ENCODE data around the gene SETD3.

The SETD3 gene

GRCh38 chr14:99435327-99435726 is 45.3 kb downstream of the SETD3 start:
- no peaks in the 10 kb centered on the region for H3K36me3 ChIP-seq (ENCODE audit: insufficient read depth)
- H2AFZ ChIP-seq (ENCODE audit: low read depth) = no peak overlapping the region
- no peaks in the 10 kb centered on the region for H3K27me3 ChIP-seq (ENCODE audit: insufficient read depth, low read depth)
- no peaks in the 10 kb centered on the region for H4K20me1 ChIP-seq (ENCODE audit: insufficient read depth)
- H3K4me3 ChIP-seq (IDR thresholded peaks at IDR 0.05; ENCODE audit: insufficient read depth, low read depth, low read length) = no peak overlapping the region
- no peaks in the 10 kb centered on the region for H3K4me1 ChIP-seq (ENCODE audit: low read depth, poor library complexity, severe bottlenecking)
- no peak overlapping the region for H3K27ac ChIP-seq
- H3K4me2 ChIP-seq = no peak overlapping the region
- H3K79me2 ChIP-seq (ENCODE audit: insufficient read depth, low read depth) = no peaks in the 10 kb centered on the region
- no peak for TF ChIP-seq CTCF (conservative IDR thresholded peaks at IDR 0.05; ENCODE audit: low read depth, low read length)
- H3K9ac ChIP-seq = no peak overlapping the region

GRCh38 chr14:99432485-99432884 is 48.2 kb downstream of the SETD3 start:
- Histone ChIP-seq H2AFZ (ENCODE audit: low read depth) (no peak overlapping the region), H3K27me3 (ENCODE audit: insufficient read depth, low read depth) (no peaks in the 10 kb centered on the region), H3K79me2 (ENCODE audit: insufficient read depth, low read depth) (no peaks in the 10 kb centered on the region), H4K20me1 (ENCODE audit: insufficient read depth) (no peaks in the 10 kb centered on the region), H3K4me2 (no peak overlapping the region), H3K4me1 (ENCODE audit: low read depth, poor library complexity, severe bottlenecking) (no peaks in the 10 kb centered on the region), H3K36me3 (ENCODE audit: insufficient read depth) (no peaks in the 10 kb centered on the region), H3K9ac (no peak overlapping the region), H3K4me3 (IDR thresholded peaks at IDR 0.05; ENCODE audit: insufficient read depth, low read depth, low read length) (no peak overlapping the region), H3K27ac (no peak overlapping the region)
- no peak for TF ChIP-seq CTCF (conservative IDR thresholded peaks at IDR 0.05; ENCODE audit: low read depth, low read length)

- Histone ChIP-seq H3K4me1 (ENCODE audit: low read depth, poor library complexity, severe bottlenecking) (no peaks in the 10 kb centered on the region), H2AFZ (ENCODE audit: low read depth) (no peak overlapping the region), H3K27me3 (ENCODE audit: insufficient read depth, low read depth) (no peaks in the 10 kb centered on the region), H3K27ac (no peak overlapping the region), H3K79me2 (ENCODE audit: insufficient read depth, low read depth) (no peaks in the 10 kb centered on the region), H3K36me3 (ENCODE audit: insufficient read depth) (no peaks in the 10 kb centered on the region), H3K9ac (no peak overlapping the region), H3K4me3 (IDR thresholded peaks at IDR 0.05; ENCODE audit: insufficient read depth, low read depth, low read length) (no peak overlapping the region), H4K20me1 (ENCODE audit: insufficient read depth) (no peaks in the 10 kb centered on the region), H3K4me2 (no peak overlapping the region)
- no peak for TF ChIP-seq CTCF (conservative IDR thresholded peaks at IDR 0.05; ENCODE audit: low read depth, low read length)
These were observed 48.7 kb downstream of the SETD3 start for GRCh38 chr14:99431986-99432385.

GRCh38 chr14:99430491-99430890 is 50.2 kb downstream of the SETD3 start:
- Histone ChIP-seq H3K4me3 (IDR thresholded peaks at IDR 0.05; ENCODE audit: insufficient read depth, low read depth, low read length) (no peak overlapping the region), H3K4me2 (no peak overlapping the region), H3K79me2 (ENCODE audit: insufficient read depth, low read depth) (no peaks in the 10 kb centered on the region), H2AFZ (ENCODE audit: low read depth) (no peak overlapping the region), H3K9ac (no peak overlapping the region), H3K27me3 (ENCODE audit: insufficient read depth, low read depth) (no peaks in the 10 kb centered on the region), H3K27ac (no peak overlapping the region), H3K4me1 (ENCODE audit: low read depth, poor library complexity, severe bottlenecking) (no peaks in the 10 kb centered on the region), H4K20me1 (ENCODE audit: insufficient read depth) (no peaks in the 10 kb centered on the region), H3K36me3 (ENCODE audit: insufficient read depth) (no peaks in the 10 kb centered on the region)
- no peak for TF ChIP-seq CTCF (conservative IDR thresholded peaks at IDR 0.05; ENCODE audit: low read depth, low read length)

All from KMS-11 (cell line).